Neutrophil (primary cell): ENCODE data around the gene CYP8B1.

Experiments used
- H3K27ac ChIP-seq: fragments of 200-600 bp; sonication (generic); 2 replicates; pipeline ENCODE4 v1.5.1; 2016; ENCODE audit warnings: mild to moderate bottlenecking, moderate library complexity
- H3K27me3 ChIP-seq: fragments of 200-600 bp; sonication (generic); 2 replicates; pipeline ENCODE4 v1.6.0; 2016; ENCODE audit warnings: mild to moderate bottlenecking
- H3K36me3 ChIP-seq: fragments of 200-600 bp; sonication (generic); 2 replicates; pipeline ENCODE4 v1.5.1; 2017
- H3K4me1 ChIP-seq, 2 experiments: fragments of 200-600 bp in 1 of 2; sonication (generic) in 1 of 2; 1 replicate in 1 of 2; 2 replicates in 1 of 2; pipeline versions ENCODE4 v1.5.1 to v1.6.1; 2013 to 2016; ENCODE audit warnings: low read depth in 1 of 2, low read length in 1 of 2, mild to moderate bottlenecking in 1 of 2, moderate library complexity in 1 of 2; ENCODE audit not compliant: control insufficient read depth in 1 of 2, insufficient read depth in 1 of 2
- H3K4me3 ChIP-seq, 2 experiments: fragments of 200-600 bp in 1 of 2; sonication (generic) in 1 of 2; 1 replicate in 1 of 2; 2 replicates in 1 of 2; pipeline ENCODE4 v1.5.1; 2013 to 2016; ENCODE audit warnings: low read depth in 1 of 2, low read length in 1 of 2, mild to moderate bottlenecking in 1 of 2, moderate library complexity in 1 of 2
- H3K9me3 ChIP-seq: fragments of 200-600 bp; sonication (generic); 2 replicates; pipeline ENCODE4 v1.5.1; 2016
- CTCF ChIP-seq: fragments of 200-600 bp; sonication (generic); IDR thresholded peaks from 2 replicates; pipeline ENCODE4 v1.5.1; 2016; ENCODE audit warnings: antibody characterized with exemption

CYP8B1 gene

GRCh38 chr3:42827654-42828053, 48.0 kb downstream of the CYP8B1 start:
- no peaks in the 10 kb centered on the region for H3K9me3 ChIP-seq
- no peaks in the 10 kb centered on the region for H3K4me1 ChIP-seq
- no peaks in the 10 kb centered on the region for H3K27me3 ChIP-seq
- no peak for TF ChIP-seq CTCF
- no peak overlapping the region for H3K4me3 ChIP-seq
- H3K36me3 ChIP-seq, result no peaks in the 10 kb centered on the region
- no peak overlapping the region for H3K27ac ChIP-seq

GRCh38 chr3:42827023-42827422, 48.7 kb downstream of the CYP8B1 start:
- no peaks in the 10 kb centered on the region for H3K4me1 ChIP-seq
- no peak for TF ChIP-seq CTCF

GRCh38 chr3:42826141-42826540, 49.5 kb downstream of the CYP8B1 start:
- Histone ChIP-seq H3K4me1 (no peaks in the 10 kb centered on the region), H3K4me3 (no peak overlapping the region), H3K9me3 (no peaks in the 10 kb centered on the region), H3K27ac (no peak overlapping the region), H3K27me3 (no peaks in the 10 kb centered on the region), H3K36me3 (no peaks in the 10 kb centered on the region)
- no peak for TF ChIP-seq CTCF

More at GRCh38 chr3:42827023-42827422, 48.7 kb downstream of the CYP8B1 start:
- Histone ChIP-seq H3K27ac (no peak overlapping the region), H3K36me3 (no peaks in the 10 kb centered on the region), H3K9me3 (no peaks in the 10 kb centered on the region), H3K27me3 (no peaks in the 10 kb centered on the region), H3K4me3 (no peak overlapping the region)

- H3K4me3 ChIP-seq, result no peak overlapping the region
- H3K27ac ChIP-seq, result no peak overlapping the region
- no peaks in the 10 kb centered on the region for H3K9me3 ChIP-seq
- no peak for TF ChIP-seq CTCF
- H3K27me3 ChIP-seq, result no peaks in the 10 kb centered on the region
- no peaks in the 10 kb centered on the region for H3K36me3 ChIP-seq
- no peaks in the 10 kb centered on the region for H3K4me1 ChIP-seq
Measured at GRCh38 chr3:42823351-42823750, 52.3 kb downstream of the CYP8B1 start.

GRCh38 chr3:42822828-42823227, 52.9 kb downstream of the CYP8B1 start:
- TF ChIP-seq CTCF, result no peak
- Histone ChIP-seq H3K9me3 (no peaks in the 10 kb centered on the region), H3K27me3 (no peaks in the 10 kb centered on the region), H3K36me3 (no peaks in the 10 kb centered on the region), H3K4me3 (no peak overlapping the region), H3K4me1 (no peaks in the 10 kb centered on the region), H3K27ac (no peak overlapping the region)
